Measurements from ENCODE around the gene KATNB1.

The KATNB1 gene, protein sequence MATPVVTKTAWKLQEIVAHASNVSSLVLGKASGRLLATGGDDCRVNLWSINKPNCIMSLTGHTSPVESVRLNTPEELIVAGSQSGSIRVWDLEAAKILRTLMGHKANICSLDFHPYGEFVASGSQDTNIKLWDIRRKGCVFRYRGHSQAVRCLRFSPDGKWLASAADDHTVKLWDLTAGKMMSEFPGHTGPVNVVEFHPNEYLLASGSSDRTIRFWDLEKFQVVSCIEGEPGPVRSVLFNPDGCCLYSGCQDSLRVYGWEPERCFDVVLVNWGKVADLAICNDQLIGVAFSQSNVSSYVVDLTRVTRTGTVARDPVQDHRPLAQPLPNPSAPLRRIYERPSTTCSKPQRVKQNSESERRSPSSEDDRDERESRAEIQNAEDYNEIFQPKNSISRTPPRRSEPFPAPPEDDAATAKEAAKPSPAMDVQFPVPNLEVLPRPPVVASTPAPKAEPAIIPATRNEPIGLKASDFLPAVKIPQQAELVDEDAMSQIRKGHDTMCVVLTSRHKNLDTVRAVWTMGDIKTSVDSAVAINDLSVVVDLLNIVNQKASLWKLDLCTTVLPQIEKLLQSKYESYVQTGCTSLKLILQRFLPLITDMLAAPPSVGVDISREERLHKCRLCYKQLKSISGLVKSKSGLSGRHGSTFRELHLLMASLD

DNA sequence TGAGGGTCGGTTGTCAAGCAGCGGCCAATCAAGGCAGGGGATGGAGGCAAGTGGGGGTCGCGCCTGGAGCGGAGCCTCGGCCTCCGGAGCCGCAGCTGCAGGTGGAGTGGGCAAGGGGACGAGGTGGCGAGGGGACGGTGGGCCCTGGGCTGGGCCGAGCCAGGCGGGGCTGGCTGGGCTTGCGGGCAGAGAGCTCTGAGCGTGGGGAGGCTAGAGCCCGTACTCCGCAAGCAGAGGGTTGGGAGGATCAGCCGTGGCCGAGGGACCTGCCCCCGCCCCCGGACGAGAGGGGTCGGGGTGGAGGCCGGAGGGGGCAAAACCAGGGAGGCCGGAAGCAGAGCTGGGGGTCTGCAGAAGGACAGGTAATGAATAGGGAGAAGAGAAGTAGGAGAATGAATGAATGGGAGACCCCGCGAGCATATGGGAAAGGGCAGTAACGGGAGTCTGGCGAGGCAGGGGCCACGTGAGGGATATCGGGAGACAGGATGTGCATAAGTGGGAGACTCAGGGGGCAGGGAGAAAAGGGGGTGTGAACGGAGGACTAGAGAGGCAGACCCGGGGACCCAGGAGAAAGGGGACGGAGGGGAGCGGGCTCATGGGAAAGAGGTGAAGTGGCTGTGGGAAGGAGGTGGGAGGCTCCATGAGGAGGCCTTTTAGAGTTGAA, at the start of gene KATNB1:
Gene KATNB1 (plus strand): TSS at position 16 of the 664 bp plus-strand sequence. CDS start 1,474 bp downstream, outside the sequence.
- H3K4me3 ChIP-seq (ENCODE audit: low read depth, low read length), result peak within 1 kb of the TSS; percentile 87
- DNase-seq (ENCODE audit: low read depth), result no peak

DNA sequence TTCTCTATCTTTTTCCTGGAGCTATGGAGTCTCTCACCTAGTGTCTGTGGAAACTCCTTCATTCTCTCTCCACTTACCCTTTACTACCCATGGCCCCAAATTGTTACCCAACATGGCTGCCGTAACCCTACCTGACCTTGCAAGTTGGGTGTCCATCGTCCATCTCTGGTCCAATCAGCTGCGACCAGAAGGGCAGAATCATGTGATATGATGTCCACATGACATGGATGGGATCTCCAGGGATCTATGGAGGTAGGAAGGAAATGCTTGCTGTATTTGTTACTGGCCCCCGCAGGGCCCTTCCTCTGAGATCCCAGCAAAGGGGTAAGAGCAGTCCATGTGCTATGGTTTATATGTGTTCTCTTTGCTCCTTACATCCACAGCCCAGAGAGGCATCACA, 49.0 kb upstream of the KATNB1 start:
- no peak for DNase-seq (ENCODE audit: low read depth)
- H3K4me3 ChIP-seq (ENCODE audit: low read depth, low read length), result no peak overlapping the region

DNA sequence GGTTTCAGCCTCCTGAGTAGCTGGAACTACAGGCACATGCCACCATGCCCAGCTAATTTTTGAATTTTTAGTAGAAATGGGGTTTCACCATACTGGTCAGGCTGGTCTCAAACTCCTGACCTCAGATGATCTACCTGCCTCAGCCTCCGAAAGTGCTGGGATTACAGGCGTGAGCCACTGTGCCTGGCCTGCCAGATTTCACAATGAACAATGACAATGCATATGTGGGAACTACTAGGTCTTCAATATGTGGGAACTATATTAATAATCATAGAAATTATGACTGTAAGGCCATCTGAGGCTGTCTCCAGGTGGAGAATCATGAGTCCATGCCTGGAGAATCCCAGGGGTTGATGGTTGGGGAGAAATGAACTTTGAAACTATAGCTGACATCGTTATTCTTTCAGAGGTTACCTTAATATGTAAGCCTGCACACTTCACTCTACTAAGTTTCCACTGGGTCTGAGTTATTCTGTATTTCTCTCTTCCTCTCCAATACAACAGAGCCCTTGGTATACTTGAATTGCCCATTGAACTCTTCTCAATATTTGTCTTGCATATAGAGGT, 48.1 kb upstream of the KATNB1 start:
- H3K4me3 ChIP-seq (ENCODE audit: low read depth, low read length), result no peak overlapping the region
- no peak for DNase-seq (ENCODE audit: low read depth)

DNA sequence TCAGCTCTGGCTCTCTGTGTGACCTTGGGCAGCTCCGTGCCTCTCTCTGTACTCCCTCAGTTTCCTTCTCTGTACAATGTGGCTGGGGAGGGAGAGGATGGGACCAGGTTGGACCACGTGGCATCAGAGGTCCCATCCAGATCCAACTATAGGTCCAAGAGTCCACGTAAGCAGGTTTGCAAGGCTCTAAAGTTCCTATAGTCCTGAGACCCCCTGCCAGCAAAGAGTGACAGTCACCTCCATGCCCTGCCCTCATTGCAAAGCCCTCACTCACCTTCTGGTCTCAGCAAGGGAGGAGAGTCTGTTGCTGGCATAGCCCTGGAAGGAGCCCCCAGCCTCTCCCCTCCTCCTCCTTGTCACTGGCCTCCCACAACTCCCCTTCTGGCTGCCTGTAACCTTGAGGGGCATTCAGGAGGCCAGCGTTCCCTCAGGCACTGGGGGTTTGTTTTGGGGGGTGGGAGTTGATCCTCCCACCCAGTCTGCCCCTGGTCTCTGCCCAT, 47.0 kb upstream of the KATNB1 start:
- no peak for DNase-seq (ENCODE audit: low read depth)
- H3K4me3 ChIP-seq (ENCODE audit: low read depth, low read length), result no peak overlapping the region

DNA sequence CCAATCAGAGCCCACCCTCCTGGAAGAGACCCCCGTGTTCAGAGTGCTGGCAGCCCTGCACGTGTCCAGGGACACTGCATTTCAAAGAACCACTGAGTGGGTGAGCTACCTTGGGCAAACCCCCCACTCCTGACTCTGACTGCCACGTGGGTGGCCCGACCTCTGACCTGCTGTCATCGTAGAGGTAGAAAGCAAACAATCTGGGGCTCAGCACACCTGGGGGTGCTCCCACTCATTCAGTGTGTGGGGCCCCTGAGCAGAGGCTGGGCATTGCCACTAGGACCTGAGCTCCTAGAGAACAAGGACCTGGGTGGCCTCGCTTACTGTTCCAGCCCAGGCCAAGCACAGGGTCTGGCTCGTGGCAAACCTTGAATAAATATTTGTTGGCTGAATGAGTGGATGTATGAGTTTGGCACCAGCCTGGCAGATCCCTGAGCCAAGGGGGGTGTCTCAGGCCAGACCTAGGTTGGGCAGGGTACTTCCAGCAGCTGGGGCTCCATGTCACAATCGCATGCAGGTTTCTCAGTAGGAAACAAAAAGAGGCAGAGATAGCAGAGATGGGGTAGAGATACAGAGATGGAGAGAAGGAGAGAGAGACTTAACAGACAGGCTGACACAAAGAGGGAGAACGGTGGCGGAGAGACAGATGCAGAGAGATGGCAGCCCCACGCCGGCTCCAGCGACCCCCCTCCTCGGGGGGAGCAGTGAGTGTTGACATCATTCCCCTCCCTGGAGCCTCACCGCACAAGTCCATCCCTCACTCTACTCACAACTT, 46.4 kb upstream of the KATNB1 start:
- DNase-seq (ENCODE audit: low read depth), result no peak
- H3K4me3 ChIP-seq (ENCODE audit: low read depth, low read length), result no peak overlapping the region

DNA sequence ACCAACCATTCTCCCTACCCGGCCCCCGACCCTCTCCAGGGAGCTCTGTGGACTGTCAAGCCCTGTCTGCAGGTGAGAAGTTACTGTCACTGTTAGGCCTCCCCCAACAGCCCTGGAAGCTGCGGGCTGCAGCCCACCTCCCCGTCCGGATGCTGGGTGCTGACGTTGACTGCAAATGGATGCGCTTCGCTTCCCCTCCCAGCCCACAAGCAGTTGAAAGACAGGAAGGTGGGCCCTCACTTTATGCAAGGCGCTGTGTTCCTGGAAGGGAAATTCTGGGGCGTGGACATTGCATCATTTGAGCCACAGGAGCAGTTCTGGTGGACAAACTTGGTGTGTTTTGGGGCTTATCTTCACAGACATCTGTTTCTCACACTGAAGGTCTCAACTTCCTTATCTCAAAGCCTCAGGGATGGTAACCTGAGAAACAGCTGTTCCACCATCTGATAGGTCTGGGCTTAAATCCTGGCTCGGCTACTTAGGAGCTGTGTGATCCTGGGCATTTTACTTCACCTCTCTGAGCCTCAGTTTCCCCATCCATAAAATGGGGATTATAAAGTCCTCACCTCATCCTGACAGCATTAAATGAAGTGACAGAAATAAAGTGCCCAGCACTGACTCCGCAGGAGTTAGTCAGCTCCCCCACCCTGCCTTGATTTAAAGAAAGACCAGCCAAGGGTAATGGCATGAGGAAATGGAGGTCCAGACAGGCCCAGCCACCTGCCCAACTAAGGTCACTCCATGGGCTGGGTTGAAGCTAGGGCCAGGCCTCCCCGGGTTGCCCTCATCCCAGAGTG, 45.6 kb upstream of the KATNB1 start:
- no peak overlapping the region for H3K4me3 ChIP-seq (ENCODE audit: low read depth, low read length)
- no peak for DNase-seq (ENCODE audit: low read depth)

DNA sequence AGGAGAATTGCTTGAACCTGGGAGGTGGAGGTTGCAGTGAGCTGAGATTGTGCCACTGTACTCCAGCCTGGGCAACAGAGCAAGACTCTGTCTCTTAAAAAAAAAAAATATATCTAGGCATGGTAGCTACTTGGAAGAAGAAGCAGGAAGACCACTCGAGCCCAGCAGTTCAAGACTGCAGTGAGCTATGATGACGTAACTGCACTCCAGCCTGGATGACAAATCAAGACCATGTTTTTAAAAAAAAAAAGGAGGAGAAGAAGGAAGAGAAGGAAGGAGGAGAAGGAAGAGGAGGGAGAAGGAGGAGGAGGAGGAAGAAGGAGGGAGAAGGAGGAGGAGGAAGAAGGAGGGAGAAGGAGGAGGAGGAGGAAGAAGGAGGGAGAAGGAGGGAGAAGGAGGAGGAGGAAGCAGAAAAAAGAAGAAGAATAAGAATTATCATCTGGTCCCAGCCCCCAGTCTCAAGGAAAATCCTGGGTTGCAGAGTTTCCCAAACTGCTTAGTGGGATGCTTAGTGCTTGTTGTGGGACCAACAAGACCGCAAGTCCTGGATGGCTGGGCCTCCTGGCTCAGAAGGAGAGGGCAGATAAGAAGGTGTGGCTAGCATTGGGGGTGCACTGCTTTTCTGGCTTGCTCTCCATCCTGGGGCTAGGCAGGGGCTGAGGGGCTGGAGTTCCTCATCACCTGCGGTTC, 44.6 kb upstream of the KATNB1 start:
- DNase-seq (ENCODE audit: low read depth), result no peak
- no peak overlapping the region for H3K4me3 ChIP-seq (ENCODE audit: low read depth, low read length)

DNA sequence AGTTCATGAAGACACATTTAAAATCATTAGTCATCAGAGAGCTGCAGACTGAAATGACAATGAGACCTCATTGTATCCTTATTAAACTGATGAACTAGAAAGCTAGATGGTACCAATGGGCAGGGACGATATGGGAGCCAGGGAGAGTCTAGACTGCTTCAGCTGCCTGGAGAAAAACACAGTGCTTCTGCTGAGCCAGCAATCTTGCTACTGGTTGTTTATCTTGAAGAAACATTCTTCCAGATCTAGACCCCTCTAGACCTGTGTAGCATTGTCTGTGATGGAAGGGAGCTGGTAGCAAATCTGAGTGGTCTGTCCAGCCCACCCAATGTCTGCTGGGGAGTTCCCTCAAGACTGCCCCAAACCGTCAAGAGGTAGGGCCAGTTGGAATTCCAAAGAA, 42.9 kb upstream of the KATNB1 start:
- H3K4me3 ChIP-seq (ENCODE audit: low read depth, low read length), result no peak overlapping the region
- DNase-seq (ENCODE audit: low read depth), result no peak

DNA sequence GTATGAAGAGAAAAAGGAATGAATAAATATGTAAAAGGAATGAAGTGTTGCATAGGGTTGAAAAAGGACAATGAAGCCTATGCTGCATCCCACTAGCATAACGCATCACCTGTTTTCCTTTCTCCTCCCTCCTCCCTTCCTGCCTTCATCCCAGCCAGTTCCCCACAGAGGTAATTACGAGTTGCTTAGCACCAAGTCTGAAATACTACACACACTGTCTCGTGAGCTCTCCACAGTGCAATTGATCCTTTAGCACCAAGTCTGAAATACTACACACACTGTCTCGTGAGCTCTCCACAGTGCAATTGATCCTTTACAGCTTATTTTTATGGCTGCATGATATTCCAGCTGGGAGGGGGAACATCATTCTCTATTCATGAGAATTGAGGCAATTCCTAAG, 42.0 kb upstream of the KATNB1 start:
- no peak for DNase-seq (ENCODE audit: low read depth)
- H3K4me3 ChIP-seq (ENCODE audit: low read depth, low read length), result no peak overlapping the region

DNA sequence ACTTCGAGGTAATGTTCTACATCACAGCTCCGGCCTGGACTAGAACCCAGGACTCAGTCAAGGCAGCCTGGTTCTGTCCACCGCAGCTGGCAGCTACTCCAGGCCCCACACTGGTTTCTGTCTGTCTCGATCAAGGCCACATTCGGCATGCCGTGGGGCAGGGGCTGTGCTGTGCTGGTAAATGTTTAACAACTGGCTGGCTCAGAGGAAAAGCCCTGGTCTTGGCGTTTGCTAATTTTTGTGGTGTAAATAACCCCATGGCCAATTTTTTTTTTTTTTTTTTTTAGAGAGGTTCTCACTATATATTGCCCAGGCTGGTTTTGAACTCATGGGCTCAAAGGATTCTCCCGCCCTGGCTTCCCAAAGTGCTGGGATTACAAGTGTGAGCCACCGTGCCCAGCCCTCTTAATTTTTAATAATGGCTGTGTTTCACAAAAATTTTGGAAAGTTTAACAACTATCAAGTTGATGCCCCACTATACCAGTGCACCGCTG, 41.3 kb upstream of the KATNB1 start:
- H3K4me3 ChIP-seq (ENCODE audit: low read depth, low read length), result no peak overlapping the region
- DNase-seq (ENCODE audit: low read depth), result no peak

DNA sequence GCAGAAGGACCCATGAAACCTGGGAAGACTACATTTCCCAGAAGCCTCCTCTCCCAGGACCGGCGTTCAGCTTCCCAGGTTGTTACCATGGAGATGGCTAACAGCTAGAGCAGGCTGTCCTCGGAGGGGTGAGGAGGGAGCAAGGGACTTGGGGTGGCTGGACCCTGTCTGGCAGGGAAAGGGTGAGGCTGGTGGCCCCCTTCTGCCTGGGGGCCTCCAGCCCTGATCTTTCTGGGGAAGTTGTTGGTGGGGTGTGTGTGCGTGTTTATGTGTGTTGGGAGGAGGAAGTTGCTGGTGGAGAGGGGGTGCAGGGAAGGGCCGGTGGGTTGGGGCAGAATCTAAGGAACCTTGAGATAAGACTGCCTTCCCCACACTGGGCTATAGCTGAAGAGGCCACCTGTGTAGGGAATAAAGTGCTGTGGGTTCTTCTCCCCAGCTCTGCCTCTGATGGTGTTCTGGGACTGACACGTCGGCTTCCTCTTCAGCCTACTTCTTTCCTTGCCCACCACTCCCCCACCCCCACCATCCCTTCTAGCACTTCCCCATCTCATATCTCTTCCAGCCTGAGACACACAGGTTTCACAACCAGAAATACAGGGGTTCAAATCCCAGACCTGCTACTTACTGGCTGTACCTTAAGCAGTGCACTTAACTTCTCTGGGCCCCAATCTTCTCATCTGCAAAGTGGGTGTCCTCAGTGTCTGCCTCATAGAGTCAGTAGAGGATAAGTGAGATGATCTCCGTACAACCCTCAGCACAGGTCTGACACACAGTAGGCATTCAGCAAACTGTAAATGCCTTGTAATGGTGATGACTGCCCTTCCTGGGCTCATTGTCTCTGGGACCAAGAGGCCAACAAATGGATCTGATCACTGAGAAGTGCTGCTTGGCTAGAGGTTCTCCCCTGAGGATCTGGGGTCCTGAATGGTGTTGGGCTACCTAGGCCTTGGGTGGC, 40.6 kb upstream of the KATNB1 start, which contains the start of gene DRC7:
Gene DRC7 (plus strand): TSS at position 82 of the 955 bp plus-strand sequence. CDS start 3,144 bp downstream, outside the sequence.
- peak within 1 kb of the TSS; percentile 32 for H3K4me3 ChIP-seq (ENCODE audit: low read depth, low read length)
- no peak for DNase-seq (ENCODE audit: low read depth)

DNA sequence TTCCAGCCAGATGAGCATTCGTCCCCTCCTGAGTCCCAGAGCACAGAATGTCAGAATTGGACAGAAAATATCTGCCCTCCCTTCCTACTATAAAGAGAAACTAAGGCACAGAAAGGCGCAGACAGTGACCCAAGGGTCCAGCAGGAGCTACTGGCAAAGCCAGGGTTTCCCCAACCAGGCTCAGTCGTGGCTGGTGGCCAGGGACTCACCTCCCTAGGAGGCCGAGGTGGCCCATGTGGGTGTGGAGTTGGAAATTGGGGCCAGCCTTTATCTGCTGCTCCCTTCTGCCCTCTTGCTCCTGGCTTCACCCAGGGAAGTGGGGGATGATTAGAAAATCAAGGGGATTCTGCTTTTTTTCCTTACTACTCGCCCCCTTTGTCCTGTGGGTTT, 39.9 kb upstream of the KATNB1 start:
- DNase-seq (ENCODE audit: low read depth), result no peak
- H3K4me3 ChIP-seq (ENCODE audit: low read depth, low read length), result no peak overlapping the region

DNA sequence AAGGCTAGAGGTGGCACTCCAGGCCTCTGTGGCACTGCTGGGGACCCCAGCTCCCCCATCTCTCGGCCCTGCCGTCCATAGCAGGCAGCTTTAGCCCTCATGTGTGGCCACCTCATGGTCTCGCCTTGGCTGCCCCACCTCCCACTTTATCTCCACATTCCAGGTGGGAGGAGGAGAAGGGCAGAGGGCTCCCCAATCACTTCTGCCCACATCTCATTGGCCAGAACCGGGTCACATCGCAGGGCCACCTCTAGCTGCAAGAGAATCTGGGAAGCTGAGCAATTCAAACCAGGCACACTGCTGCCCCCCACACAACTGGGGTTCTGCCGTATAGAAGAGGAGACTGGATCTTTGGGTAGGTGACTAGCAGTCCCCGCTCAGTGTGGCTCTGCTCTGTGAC, 39.3 kb upstream of the KATNB1 start:
- no peak overlapping the region for H3K4me3 ChIP-seq (ENCODE audit: low read depth, low read length)
- no peak for DNase-seq (ENCODE audit: low read depth)

DNA sequence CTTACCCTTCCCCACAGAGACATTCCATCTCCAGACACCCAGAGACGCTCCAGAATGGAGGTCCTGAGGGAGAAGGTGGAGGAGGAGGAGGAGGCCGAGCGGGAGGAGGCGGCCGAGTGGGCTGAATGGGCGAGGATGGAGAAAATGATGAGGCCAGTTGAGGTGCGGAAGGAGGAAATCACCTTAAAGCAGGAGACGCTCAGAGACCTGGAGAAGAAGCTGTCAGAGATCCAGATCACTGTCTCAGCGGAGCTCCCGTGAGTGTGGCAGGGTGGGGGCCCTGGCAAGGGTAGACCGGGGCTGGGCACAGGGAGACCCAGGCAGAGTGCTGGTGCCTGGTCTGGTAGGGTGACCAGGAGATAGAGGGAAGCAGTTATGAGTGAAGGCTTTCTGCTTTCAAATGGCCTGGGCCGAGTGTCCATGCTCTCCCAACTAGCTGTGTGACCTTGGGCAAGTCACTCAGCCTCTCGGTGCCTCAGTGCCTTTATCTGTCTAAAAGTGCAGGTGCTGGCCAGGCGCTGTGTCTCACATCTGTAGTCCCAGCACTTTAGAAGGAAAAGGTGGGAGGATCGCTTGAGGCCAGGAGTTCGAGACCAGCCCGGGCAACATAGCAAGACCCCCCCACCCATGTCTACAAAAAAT, 37.6 kb upstream of the KATNB1 start:
- DNase-seq (ENCODE audit: low read depth), result no peak
- H3K4me3 ChIP-seq (ENCODE audit: low read depth, low read length), result no peak overlapping the region

DNA sequence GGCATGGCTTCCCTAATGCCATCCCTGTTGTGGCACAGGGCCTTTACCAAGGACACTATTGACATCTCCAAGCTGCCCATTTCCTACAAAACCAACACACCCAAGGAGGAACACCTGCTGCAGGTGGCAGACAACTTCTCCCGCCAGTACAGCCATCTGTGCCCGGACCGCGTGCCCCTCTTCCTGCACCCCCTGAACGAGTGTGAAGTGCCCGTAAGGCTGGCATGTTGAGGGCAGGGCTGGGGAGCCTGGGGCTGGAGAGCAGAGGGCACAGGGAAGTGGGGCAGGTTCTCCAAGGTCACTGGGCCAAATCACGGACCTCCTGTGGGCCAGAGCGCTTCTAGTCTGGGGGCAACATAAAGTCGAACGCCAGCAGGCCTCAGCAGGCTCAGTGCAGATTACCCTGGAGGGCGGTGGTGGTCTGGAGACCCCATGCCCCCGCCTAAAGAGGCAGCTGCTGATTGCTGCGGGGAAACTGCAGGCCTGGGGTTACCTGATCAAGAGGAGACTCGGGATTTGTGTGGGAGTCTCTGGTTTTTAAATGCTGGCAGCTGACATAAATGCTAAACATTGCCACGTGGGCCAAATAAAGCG, 36.7 kb upstream of the KATNB1 start:
- no peak for DNase-seq (ENCODE audit: low read depth)
- no peak overlapping the region for H3K4me3 ChIP-seq (ENCODE audit: low read depth, low read length)

DNA sequence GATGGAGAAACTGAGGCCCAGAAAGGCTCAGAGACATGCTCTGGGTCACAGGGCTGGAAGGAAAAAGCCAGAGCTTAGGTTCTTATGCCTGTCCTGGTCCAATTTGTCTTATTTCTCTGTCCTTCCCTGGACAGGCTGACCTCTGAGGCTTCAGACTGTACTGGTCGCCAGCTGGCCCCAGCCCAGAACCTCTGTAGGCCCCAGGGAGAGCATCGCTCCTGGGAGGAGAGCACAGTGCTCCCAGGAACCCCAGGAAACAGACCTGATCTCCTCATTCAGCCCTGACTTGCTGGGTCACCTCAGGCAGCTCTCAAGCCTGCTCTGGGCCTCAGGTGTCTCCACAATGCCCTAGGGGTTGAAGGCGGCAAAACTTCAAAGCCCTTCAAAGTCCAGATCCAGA, 36.1 kb upstream of the KATNB1 start:
- no peak overlapping the region for H3K4me3 ChIP-seq (ENCODE audit: low read depth, low read length)
- DNase-seq (ENCODE audit: low read depth), result no peak

All from skeletal muscle cell (primary cell).